8988T (cell line): ENCODE data around the gene BTBD16.

Source experiments
- DNase-seq: peaks from one replicate; pipeline ENCODE4 v3.0.0; 2011

BTBD16 gene

DNA sequence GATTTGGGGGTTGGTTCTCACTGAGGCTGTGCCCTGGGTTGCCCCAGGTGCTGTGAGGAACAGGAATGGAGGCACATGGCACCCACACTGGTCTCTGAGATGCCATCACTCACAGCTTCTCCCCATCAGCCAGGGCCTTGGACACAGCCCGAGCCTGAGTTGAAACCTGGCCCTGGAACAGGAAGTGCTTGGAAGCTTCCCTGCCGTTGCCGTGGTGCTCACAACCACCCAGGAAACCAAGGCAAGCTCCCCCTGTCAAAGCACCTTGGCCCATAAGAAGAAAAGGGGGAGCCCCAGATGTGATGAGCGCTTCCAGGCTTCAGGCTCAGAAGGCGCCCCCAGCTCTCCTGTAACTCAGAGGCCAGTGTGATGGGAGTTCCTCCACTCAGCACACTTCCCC, at the start of gene BTBD16:
Gene BTBD16, plus strand, starts transcription at position 221 of the 400 bp plus-strand sequence. CDS start 3,786 bp downstream, outside the sequence.
- DNase-seq = no peak

DNA sequence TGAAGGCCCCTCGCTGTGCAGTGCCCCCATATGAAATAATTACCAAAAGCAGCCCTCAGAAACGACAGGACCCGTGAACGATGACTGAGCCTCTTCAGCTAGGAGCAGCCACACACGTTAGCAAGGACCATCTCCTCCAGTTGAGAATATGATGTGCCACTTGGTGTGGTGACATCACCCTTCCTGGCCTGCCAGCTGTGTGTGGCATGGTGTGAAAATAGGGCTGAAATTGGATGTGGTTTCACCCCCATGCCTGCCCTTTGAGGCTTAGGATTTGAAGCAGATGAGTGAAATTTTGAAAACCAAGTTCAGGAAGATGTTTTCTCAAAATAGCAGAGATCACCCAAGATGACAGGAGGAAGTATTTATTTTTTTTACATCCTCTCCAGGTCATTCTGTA, 49.1 kb upstream of the BTBD16 start:
- no peak for DNase-seq

DNA sequence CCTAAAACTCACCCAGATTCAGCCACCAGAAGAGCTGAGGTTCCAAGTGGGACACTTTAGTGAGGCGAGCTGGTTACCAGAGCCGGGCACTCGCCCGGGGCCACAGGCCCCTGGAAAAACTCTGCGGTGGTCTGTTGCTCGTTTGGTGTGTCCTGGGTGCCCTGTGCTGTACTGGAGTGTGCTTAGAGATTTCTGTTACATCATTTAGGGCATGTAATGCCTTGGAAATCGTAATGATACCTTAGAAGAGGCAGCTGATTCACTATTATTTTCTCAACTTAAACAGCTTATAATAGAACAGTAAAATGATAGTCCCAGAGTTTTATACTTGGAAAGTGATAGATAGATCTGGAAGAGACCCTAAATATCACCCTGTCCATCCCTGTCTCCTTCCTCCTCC, 48.5 kb upstream of the BTBD16 start:
- DNase-seq = no peak

DNA sequence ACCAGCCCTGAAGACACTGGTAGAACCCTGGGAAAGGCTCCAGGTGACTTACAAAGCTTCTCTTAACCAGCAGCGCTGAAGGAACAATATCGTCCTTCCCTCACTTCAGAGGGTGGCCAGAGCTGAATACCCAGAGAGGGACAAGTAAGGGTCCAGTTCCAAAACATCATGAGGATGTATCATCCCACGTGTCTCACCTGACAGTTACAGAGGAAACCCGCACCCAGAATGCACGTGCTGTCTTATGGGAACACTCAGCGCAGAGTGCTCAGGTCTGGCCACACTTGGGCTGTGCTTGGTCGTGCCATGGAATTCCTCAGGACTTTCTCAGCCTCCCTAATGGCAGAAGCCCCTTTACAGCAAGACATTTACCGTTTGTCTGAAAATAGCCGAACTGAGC, 46.9 kb upstream of the BTBD16 start:
- no peak for DNase-seq

DNA sequence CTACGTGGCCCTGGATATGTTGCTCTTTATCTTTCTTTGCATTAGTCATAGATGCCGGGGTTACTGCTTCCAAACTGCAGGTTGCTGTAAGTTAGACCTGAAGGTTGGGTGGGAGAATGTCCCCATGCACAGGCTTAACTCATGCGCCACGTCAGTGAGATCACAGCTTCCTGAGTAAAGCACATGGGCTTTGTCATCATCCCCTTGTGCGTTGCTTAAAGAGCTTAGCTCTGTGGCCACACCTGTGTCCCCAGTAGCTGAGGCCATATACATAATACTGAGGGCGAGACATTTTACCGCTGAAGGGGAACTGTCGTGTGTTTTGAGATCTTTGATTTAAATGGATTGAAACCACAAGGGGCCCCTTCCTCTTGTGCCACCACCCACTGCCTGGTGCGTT, 45.8 kb upstream of the BTBD16 start:
- DNase-seq = no peak

DNA sequence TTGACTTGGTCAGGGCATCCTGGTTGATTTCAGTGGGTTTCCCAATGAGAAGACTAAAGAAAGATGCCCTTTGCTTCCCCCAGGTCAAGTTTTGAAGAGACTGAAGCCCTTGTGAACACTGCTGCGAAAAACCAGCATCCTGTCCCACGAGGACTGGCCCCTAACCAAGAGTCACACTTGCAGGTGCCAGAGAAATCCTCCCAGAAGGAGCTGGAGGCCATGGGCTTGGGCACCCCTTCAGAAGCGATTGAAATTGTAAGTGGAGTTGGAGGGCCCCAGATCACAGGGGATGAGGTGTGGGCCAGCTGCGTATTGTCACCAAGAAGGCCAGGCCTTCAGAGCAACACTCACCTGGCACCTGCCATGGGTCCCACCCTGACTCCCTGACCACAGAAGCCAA, 43.3 kb upstream of the BTBD16 start:
- no peak for DNase-seq

DNA sequence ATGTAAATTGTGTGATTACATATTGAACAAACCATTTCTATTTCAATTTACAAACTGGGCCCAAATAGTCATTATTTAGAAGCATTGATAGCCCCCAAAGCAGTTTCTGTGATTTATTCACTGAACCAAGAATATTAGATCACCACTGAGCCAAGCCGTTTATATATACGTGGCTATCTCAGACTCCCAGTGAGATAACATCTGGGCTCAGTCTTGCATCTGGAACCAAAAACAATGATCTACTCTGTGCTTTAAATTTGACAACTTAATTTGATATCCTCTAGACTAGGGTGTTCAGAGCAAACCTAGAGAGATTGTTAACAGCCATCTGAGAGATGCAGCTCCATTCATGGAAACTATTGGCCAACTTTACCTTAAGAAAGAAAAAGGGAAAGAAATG, 41.4 kb upstream of the BTBD16 start:
- DNase-seq = no peak

DNA sequence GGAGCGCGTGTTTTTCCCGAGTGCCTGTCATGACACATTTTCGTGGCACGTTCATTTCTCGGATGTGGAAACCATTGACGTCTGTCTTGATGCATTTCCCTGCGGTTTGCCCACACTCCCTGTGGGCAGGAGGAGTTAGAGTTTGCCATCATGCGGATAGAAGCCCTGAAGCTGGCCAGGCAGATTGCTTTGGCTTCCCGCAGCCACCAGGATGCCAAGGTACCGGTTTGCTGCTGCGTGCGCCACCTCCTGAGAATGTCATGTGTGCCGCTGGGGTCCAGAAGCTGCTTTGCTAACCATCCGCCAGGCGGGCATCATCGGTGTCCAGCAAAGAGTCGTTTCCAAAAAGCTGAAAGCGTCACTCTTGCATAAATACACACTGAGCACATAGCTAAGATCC, 40.9 kb upstream of the BTBD16 start:
- no peak for DNase-seq

DNA sequence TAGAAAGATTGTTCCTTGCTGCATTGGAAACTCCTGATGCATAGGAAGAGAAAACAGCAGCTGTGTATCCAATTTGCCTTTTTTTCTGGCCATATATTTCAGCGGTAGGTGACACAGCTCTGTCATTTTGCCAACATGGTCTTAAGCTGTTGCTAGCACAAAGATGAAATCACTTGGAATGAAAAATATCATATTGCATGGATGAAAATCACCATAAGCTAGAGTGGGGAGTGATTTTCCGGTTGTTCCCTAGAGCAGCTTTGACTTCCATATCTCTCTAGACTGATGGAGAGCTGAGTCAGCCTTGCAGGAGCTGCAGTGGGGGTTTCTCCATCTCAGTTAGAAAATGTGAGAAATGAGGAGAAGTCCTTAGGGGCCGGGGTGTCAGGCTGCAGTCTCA, 38.3 kb upstream of the BTBD16 start:
- DNase-seq = no peak

DNA sequence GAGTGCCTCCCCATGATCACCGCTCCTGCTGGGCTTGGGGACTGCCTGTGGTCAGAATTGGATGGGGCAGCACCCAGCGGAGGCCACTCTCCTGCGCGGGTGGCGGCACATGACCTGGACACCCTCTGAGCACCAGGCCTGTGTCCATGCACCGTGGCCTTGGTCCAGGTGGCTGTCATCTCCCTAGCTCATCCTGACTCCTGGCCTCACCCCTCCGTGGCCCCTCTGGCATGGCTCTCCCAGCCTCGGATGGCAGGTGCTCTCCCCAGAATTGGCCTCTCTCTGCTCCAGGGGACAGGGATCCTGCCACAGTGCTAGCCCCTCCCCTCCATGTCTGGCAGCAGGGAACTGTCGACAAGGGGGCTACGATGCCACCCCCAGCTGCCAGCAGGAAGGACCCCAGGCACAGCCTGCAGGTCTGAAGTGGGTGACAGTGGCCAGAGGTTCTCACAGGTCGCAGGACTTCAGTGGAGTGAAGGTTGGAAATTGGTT, 37.2 kb upstream of the BTBD16 start:
- DNase-seq = no peak

DNA sequence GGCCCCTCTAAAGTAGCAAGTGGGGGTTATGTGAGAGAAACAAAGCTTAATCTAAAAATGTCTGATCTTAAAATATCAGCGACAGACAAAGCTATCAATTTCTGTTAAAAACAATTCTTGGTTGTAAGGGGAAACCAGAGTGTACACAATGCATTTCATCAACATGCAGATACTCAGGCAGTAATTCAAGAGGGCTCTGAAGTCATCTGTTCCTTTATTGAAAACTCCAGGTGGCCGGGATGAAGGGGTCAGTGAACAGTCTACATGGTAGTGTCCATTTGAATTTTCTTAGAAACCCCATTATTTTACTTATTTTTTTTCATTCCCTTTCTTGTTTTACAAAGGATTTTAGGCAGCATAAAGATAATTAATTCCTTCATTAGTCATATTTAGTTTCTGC, 36.7 kb upstream of the BTBD16 start:
- DNase-seq = no peak

DNA sequence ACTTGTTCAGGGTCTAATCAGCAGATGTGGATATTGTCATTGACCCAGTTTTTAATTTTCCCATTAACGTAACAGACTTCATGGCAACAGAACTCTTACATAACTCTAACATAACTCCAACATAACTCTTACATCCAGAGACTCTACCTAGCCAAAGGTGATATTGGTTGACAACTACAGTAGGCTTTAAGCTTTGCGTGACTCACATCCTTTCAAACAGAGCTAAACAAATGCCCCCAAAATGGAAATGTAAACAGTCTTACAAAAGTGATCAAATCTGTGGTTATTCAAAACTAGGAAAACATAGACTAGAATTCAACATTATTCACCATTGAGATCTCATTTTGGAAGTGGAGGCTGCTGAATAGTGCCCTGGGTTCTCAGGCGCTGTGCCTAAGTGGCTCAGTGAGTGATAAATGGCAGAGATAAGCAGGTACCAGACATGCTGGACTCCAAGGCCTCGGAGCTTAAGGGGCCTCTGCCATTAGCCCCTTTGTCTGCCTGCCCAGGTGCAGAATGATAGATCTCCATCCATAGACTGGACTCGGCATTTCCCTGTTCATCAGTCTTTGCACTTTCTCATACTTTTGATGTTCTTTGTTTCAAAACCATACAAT, 34.3 kb upstream of the BTBD16 start:
- no peak for DNase-seq

DNA sequence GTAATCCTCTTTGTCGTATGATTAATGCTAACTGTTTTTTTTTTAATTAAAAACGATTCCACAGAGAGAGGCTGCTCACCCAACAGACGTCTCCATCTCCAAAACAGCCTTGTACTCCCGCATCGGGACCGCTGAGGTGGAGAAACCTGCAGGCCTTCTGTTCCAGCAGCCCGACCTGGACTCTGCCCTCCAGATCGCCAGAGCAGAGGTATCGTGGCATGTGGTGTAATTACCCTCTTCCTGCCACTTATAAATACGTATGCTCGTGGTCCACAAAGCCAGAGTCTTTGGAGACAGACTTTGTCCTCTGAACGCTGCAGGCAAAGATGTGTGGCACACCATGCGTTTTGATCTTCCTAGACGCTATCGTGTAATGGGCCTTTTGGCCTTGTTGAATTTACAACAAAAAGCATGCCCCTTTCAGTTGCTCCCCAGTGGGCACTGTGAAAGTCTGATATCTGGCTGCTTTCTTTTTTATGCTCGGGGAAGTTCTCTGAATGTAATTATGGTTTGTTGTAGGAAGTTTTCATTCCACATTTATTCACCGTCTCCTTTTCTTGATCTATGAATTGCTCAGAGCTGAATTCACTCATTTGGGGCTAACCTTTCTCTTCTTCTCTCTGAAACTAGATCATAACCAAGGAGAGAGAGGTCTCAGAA, 33.6 kb upstream of the BTBD16 start:
- no peak for DNase-seq

DNA sequence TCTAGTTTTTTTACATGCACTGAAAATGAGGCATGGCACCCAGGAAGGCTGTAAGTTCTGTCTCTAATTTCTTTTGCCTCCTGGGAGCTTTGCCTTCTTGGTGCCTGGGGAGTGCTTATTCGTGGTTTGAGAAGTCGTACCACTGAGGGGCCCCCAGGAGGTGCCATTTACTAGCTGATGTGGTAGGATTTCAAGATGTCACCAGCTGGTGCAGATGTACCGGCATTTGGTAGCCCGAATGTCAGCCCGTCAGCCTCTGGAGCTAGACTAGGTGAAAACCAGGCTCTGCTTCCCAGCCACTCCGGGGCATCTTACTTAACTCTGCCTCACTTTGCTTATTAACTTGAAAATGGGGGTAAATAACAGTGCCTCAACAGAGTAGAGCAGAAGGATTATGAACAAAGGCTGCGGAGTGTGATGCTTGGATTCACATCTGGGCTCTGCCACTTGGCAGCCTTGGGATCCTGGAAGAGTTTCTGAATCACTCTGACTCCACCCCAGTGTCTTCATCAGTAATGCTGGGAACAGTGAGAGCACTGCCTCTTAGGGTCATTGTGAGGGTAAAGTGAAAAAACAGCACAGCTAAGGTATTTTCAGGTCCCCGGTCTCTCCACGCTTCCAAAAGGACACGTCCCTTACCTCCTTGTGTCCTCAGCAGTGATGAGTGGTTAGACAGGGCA, 31.4 kb upstream of the BTBD16 start:
- DNase-seq = no peak

DNA sequence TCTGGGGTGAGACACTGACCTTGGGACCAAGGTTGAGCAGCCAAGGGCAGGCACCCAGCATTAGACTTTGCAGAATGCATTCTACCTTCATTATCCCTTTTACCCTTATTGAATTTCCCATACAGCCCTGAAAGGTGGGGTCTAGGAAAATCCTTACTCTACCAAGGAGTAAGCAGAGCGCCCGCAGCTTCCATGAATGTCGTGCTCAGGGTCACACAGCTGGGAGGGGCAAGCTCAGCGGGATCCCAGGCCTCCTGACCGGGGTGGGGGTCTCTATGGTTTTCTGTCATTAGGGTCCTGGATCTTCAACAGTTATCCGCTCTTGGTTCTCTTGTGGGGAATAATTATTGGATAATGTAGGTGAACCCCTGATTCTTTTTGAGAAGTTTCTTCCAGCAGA, 30.7 kb upstream of the BTBD16 start:
- no peak for DNase-seq

DNA sequence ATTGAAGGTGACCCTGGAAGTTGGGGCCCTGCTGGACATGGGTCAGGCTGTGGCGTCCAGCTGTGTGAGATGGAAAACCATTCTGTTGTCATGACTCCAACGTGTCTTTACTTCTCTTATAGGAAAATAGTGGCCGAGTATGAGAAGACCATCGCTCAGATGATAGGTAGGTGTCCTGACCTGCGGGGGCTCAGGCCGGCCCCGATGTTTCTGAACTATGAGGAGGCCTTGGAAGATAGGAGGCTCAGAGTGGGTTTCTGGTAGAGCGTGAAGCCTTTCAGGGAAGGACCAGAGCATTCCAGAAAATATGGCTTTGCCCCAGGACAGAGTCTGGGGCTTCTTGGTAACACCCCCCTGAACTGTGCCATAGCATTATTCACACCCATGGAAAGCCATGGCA, 29.3 kb upstream of the BTBD16 start:
- no peak for DNase-seq

DNA sequence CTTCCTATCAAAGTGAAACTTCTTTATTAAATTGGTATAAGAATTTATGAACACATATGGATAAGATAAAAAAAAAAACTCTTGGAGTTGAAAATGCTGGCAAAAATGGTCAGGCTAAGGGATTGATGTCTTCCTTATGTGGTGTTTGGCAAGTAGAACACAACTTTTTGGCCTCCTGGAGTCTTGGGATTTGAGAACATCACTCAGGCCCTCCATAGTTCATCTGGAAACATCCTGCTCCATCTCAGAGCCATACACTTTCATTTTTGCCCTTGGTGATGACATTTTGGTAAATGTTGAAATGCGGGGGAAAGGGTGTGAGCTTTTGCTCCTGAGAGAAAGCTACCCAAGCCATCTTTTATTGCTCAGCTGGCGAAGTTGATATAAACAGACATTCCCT, 27.5 kb upstream of the BTBD16 start:
- no peak for DNase-seq

DNA sequence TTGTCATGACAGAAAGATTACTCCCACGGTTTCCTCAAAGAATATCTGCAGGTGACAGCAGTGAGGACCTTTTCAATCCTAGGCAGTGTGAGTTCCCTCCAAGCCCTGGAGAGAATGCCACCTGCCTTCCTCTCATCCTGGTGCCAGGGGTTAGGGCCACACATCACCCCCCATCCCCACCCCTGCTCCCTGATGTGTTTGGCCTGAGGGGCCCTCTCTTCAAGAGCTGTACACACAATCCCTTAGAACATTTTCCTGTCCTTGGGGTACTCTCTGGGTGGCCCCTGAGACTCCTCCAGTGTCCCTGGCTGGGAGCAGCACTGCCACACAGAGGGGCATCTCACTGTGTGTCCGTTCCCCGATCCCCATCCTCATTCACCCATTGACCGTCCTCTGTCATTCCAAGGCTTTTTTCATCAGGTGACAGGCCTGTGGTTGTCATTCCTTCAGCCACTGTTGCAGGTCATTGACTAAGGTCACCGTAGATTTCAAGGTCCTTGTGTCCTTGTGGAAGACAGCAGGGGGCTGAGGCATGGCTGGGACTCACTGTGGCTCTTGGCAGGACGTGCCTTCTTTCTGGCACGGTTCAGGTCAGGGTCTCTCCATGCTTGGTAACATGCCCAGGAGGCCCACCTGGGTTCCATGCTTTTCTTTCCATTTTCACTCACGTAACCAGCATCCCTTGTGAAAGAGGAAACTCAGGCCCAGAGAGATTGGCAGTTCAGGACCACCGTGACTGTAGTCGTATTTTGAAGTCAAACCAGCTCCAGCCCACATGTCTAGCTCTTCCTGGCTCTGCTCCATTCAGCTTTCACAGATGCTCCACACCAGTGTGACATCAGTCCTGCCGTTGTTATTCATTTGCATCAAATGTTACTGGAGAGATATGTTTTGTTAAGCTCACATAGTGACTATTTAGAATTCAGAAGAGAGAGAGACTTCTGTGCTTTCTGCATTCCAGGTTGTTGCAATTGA, 26.8 kb upstream of the BTBD16 start:
- DNase-seq = no peak

DNA sequence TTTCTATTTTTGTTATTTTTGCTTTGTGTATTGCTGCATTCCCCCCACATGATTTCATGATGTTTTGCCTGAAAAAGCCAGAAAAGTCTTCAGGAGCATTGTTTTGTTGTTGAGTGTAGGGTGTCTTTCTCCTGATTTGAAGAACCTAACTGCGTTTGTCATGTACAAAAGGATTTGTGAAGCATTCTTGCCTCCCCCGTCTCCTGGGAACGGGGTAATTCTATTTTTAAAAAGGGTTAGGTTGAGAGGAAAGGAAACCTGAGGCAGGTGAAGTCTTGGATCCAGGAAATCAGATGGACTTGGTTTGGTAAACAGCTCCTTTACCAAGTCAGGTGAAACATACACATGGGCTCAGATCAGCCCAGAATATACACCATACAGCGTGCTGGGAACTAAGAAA, 26.0 kb upstream of the BTBD16 start:
- no peak for DNase-seq

DNA sequence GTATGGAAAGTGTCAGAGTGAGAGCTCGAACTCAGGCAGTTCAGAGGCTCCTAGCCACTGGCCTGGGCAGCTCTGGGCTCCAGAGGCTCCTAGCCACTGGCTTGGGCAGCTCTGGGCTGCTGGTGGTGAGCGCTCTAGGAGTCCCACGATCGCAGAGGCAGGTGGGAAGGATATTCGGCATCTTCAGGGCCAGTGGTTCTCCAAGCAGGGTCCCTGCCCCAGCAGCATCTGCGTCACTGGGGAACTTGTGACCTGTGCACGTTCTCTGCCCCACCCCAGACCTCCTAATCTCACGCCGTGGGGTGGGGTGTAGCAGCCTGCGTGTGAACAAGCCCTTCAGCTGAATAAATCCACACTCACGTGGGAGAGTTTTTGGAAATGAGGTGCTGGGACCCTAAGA, 25.2 kb upstream of the BTBD16 start:
- no peak for DNase-seq

DNA sequence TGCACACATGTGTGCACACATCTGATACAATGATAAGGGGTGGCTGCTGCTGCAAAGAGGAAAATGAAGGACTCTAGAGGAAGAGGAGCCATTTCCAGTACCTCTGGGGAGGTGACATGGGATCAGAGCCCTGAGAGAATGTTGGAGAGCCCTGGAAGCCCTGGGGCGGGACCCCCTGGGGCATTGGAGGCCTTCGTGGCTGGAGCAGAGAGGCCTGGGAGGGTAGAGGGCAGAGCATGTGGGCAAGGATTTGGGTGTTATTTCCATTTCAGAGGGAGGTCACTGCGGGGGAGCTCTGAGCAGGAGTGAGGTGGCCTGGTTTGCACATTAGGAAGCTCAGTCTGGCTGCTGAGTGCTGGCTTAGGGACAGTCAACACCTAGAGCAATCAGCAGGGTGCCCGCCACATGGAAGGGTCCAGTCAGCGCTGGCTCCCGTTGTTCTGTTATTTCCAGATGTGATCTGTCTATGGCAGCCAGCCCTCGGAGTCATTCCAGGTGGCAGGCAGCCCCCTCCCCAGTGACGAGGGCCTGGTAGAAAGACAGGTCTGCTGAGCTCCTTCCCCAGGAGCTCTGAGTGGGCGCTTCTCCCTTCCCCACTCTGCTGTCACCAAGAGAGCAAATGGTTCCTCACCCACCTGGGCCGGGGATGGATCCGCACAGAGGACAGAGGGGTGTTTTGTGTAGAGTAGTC, 24.1 kb upstream of the BTBD16 start:
- DNase-seq = no peak
